HG03457 (cell line): ENCODE measurements around the gene PRSS12.
"Not testable (repeated sequence)": the region's sequence is repeated elsewhere in the genome, so short reads cannot be mapped to it uniquely, and the experiment has no call there.

ENCODE experiments used
- ATAC-seq: cut with Tn5 transposase; IDR thresholded peaks from one replicate; pipeline ENCODE4 v1.9.1; 2021; ENCODE audit warnings: moderate number of reproducible peaks; ENCODE audit not compliant: unreplicated experiment

Gene PRSS12

GRCh38 chr4:118327554-118328241, 25.1 kb downstream of the PRSS12 start:
- no peak for ATAC-seq

- ATAC-seq: no peak
Observed at GRCh38 chr4:118326585-118326984, 26.2 kb downstream of the PRSS12 start.

- ATAC-seq: no peak
Observed at GRCh38 chr4:118325431-118325830, 27.4 kb downstream of the PRSS12 start.

- no peak for ATAC-seq
Observed at GRCh38 chr4:118322831-118323502, 29.8 kb downstream of the PRSS12 start.

- no peak for ATAC-seq
Observed at GRCh38 chr4:118318931-118319330, 33.9 kb downstream of the PRSS12 start.

GRCh38 chr4:118317691-118318090, 35.1 kb downstream of the PRSS12 start:
- ATAC-seq: no peak

- ATAC-seq: no peak
Observed at GRCh38 chr4:118314221-118314620, 38.6 kb downstream of the PRSS12 start.

- no peak for ATAC-seq
Observed at GRCh38 chr4:118313098-118313497, 39.7 kb downstream of the PRSS12 start.

- no peak for ATAC-seq
Observed at GRCh38 chr4:118308306-118309030, 44.3 kb downstream of the PRSS12 start.

- ATAC-seq: no peak
Observed at GRCh38 chr4:118307643-118308042, 45.2 kb downstream of the PRSS12 start.

- ATAC-seq: not testable (repeated sequence)
Observed at GRCh38 chr4:118299619-118300018, 53.2 kb downstream of the PRSS12 start.

- no peak for ATAC-seq
Observed at GRCh38 chr4:118296729-118297128, 56.1 kb downstream of the PRSS12 start.

GRCh38 chr4:118290951-118291350, 61.9 kb downstream of the PRSS12 start:
- ATAC-seq: no peak

- no peak for ATAC-seq
Observed at GRCh38 chr4:118289794-118290193, 63.0 kb downstream of the PRSS12 start.

- ATAC-seq: no peak
Observed at GRCh38 chr4:118287711-118288451, 64.9 kb downstream of the PRSS12 start.

- ATAC-seq: no peak
Observed at GRCh38 chr4:118286685-118287084, 66.1 kb downstream of the PRSS12 start.

GRCh38 chr4:118285931-118286330, 66.9 kb downstream of the PRSS12 start:
- no peak for ATAC-seq

GRCh38 chr4:118284169-118284568, 68.6 kb downstream of the PRSS12 start:
- peak; percentile 43 for ATAC-seq

- no peak for ATAC-seq
Observed at GRCh38 chr4:118282692-118283091, 70.1 kb downstream of the PRSS12 start.

GRCh38 chr4:118281611-118282442, 71.0 kb downstream of the PRSS12 start:
- ATAC-seq: no peak
